Measurements from ENCODE around the gene SGPL1.

- no peak for TF ChIP-seq POLR2A (IDR thresholded peaks at IDR 0.05)
- TF ChIP-seq, protein P1, sequence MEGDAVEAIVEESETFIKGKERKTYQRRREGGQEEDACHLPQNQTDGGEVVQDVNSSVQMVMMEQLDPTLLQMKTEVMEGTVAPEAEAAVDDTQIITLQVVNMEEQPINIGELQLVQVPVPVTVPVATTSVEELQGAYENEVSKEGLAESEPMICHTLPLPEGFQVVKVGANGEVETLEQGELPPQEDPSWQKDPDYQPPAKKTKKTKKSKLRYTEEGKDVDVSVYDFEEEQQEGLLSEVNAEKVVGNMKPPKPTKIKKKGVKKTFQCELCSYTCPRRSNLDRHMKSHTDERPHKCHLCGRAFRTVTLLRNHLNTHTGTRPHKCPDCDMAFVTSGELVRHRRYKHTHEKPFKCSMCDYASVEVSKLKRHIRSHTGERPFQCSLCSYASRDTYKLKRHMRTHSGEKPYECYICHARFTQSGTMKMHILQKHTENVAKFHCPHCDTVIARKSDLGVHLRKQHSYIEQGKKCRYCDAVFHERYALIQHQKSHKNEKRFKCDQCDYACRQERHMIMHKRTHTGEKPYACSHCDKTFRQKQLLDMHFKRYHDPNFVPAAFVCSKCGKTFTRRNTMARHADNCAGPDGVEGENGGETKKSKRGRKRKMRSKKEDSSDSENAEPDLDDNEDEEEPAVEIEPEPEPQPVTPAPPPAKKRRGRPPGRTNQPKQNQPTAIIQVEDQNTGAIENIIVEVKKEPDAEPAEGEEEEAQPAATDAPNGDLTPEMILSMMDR (IDR thresholded peaks at IDR 0.05), result no peak
Measured at GRCh38 chr10:70771311-70772194, 44.2 kb upstream of the SGPL1 start.
